HS-27A (cell line): ENCODE measurements around the gene PIGN.

ENCODE experiments used
- DNase-seq: peaks from one replicate; pipeline ENCODE4 v3.0.0-alpha.2; 2012; ENCODE audit warnings: low read depth, missing footprints

The PIGN gene, protein sequence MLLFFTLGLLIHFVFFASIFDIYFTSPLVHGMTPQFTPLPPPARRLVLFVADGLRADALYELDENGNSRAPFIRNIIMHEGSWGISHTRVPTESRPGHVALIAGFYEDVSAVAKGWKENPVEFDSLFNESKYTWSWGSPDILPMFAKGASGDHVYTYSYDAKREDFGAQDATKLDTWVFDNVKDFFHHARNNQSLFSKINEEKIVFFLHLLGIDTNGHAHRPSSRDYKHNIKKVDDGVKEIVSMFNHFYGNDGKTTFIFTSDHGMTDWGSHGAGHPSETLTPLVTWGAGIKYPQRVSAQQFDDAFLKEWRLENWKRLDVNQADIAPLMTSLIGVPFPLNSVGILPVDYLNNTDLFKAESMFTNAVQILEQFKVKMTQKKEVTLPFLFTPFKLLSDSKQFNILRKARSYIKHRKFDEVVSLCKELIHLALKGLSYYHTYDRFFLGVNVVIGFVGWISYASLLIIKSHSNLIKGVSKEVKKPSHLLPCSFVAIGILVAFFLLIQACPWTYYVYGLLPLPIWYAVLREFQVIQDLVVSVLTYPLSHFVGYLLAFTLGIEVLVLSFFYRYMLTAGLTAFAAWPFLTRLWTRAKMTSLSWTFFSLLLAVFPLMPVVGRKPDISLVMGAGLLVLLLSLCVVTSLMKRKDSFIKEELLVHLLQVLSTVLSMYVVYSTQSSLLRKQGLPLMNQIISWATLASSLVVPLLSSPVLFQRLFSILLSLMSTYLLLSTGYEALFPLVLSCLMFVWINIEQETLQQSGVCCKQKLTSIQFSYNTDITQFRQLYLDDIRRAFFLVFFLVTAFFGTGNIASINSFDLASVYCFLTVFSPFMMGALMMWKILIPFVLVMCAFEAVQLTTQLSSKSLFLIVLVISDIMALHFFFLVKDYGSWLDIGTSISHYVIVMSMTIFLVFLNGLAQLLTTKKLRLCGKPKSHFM

DNA sequence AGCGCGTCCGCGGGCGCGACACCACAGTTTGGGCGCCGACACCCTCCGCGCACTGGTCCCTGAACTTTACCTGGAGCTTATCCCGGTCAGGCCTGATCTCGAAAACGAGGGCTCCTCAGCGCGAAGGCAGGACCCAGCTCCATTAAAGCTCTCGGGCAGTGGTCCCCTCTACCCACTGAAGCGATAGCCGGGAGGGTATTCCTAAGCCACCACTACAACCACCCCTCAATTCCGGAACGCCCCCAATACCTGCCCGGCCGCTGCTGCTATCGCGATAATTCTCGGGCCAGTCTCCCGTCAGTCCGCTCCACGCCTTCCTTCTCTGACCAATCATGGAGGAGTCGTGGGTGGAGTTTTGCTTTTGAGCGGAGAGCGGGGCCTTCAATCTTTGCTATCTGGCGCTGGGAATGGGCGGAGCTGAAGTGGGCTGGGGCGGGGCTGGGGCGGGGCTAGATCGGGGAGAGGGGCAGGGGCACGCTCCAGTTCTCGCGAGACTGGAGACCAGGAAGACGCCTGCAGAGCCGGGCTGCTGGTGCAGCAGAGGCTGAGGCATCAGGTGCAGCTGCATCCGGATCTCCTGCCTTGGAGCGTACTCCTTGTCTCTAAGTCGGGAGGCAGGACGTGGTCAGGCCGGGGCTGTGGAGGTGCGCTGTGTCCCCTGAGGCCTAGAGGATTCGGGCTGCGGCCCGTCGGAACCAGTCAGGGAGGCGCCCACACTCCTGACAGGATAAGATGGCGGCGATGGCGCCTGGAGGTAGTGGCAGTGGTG lies at the start of gene PIGN, which contains the start of gene RELCH:
Gene PIGN (minus strand): TSS at position 283 of the 769 bp plus-strand sequence. CDS start 25,703 bp downstream, outside the sequence.
Gene RELCH (plus strand): TSS at position 482 of the 769 bp plus-strand sequence. CDS start 251 bp downstream, at position 733.
- peak; percentile 91 for DNase-seq

GRCh38 chr18:62236252-62236651 lies 49.4 kb upstream of the PIGN start:
- no peak for DNase-seq

DNA sequence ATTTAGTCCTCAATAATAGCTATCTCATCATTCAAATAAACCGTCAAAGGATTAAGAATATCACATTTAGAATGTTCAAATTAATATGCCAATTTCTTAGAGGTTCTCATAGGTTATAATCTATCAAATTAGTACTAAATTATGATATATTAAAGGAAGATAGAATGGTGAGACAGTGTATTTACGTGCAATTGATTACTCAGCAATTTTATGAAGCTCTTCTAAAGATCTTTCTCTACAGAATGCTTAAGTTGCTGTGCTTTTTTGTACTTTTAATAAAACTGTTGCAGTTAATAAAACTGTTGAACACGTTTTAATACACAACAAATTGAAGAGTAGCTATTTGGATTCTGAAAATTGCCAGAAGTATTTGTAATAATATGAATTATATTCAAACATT lies 39.2 kb upstream of the PIGN start:
- DNase-seq, result no peak

GRCh38 chr18:62224229-62224628 lies 37.4 kb upstream of the PIGN start:
- no peak for DNase-seq

GRCh38 chr18:62214790-62215189 lies 27.9 kb upstream of the PIGN start:
- DNase-seq, result no peak

- no peak for DNase-seq
These were observed 24.5 kb upstream of the PIGN start for GRCh38 chr18:62211325-62211828.

GRCh38 chr18:62210138-62210537 lies 23.3 kb upstream of the PIGN start:
- DNase-seq, result no peak

GRCh38 chr18:62209046-62209445 lies 22.2 kb upstream of the PIGN start:
- no peak for DNase-seq

- DNase-seq, result no peak
These were observed 19.7 kb upstream of the PIGN start for GRCh38 chr18:62206593-62206992.

GRCh38 chr18:62205824-62206223 lies 19.0 kb upstream of the PIGN start:
- DNase-seq, result no peak

DNA sequence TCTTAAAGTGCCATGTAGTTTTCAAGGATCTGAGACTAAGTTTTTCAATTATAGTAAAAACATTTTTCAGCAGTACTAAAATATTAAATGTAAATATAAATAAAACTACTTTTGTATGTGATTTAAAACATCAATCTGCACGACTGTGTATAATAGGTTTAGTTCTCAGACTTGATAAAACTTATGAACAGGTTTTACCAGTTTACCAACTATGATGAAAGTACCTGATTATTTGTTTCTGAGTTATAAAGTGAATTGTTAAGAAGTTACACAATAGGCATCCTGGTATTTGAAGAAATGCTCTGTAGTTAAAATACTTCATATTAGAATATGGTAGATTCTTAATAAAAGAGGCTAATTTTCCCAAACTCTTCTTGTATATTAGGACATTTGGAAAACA lies 15.0 kb upstream of the PIGN start:
- no peak for DNase-seq

- DNase-seq, result no peak
These were observed 13.5 kb upstream of the PIGN start for GRCh38 chr18:62200121-62200914.

DNA sequence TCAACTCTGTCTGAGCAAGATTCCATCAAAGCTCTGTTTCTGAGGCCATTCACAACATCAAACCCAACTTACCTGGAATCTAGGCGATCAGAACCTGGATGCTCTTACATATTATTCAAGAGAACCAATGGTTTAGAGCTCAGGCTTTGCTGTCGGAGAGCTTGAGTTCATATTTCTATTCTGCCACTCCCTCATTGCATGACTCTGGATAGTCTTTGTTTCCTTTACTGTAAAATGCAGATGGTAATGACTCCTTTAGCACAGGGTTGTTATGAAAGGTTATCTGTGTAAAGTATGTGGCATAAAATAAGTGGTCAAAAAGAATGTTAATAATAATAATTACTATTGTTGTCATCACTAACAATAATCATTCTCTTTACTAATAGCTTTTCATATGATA lies 12.8 kb upstream of the PIGN start:
- DNase-seq, result no peak

- no peak for DNase-seq
These were observed 11.4 kb upstream of the PIGN start for GRCh38 chr18:62198259-62198658.

DNA sequence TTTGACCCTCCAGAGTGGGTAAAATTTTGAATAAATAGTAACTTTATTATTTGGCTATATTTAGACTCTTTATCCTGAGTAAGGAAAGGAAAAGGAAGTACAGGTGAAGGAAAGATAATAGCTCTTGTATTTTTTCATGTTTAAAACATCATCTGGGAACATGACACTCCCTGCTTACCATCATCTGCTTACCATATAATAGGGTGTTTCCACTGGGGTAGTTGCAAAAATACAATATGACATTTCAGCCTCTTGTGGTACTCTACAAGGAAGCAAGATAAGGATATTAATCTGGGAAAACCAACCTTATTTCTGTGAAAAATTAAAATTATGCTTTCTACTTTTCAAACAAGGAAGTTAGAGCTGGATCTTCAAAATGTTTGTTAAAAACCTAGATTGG lies 10.1 kb upstream of the PIGN start:
- no peak for DNase-seq

DNA sequence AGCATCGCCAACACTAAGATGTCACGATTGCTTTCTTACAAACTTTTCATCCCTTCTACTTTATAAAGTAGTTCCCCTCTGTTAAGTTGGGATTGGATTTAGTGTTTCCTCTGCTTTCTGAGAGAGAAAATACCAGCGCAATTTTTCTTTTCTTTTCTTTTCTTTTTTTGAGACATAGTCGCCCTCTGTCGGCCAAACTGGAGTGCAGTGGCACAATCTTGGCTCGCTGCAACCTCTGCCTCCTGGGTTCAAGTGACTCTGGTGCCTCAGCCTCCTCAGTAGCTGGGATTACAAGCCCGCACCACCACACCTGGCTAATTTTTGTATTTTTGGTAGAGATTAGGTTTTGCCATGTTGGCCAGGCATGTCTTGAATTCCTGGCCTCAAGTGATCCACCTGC lies 9.2 kb upstream of the PIGN start:
- DNase-seq, result no peak

GRCh38 chr18:62189208-62189607 lies 2.4 kb upstream of the PIGN start:
- no peak for DNase-seq

DNA sequence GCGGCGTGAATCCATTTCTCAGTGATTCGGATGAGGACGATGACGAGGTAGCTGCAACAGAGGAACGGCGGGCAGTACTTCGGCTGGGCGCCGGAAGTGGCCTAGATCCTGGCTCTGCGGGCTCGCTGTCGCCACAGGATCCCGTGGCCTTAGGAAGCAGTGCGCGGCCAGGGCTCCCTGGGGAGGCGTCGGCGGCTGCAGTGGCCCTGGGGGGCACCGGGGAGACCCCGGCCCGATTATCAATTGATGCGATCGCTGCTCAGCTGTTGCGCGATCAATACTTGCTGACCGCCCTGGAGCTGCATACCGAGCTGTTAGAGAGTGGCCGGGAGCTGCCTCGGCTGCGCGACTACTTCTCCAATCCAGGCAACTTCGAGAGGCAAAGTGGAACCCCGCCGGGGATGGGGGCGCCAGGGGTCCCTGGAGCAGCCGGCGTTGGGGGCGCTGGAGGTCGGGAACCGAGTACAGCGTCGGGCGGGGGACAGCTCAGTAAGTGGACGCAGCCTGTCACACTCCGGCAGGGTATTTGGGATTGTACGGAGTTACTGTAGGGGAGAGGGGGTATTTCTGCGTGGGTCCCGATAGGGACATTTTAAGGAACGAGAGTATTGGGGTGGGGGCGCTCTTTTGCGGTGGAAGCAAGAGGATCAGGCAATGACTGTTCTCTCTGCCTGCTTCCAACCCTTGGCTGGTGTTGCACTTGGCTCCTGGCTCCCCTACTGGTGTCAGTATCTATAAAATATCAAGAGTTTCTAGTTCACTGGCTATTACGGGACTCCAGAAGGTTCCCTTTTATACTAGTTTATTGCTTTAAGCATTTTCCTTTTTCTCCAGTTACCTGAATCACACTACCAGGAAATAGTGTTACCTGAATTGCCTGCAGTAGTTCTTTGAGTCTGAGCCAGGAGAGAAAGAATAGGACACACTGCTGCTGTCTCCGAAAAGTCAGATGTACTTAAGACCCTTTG lies 971 bp upstream of the PIGN start:
- no peak for DNase-seq

- no peak for DNase-seq
These were observed 420 bp downstream of the PIGN start for GRCh38 chr18:62186499-62186773.

GRCh38 chr18:62183578-62184195 lies 3.2 kb downstream of the PIGN start:
- peak; percentile 30 for DNase-seq
